K562 (cell line): ENCODE measurements around the gene COX6B1. TPM values are rescaled to one million over a fixed set of nuclear protein-coding genes. Genes with fewer than 3 reads are reported as not detected.

Experiments
- ATAC-seq: fragments of 200-7000 bp; cut with Tn5 transposase; 3 replicates; pipeline ENCODE4 v1.9.1; 2020; ENCODE audit warnings: moderate library complexity
- BruUV-seq: library from RNA; stranded (reverse); fragments of 400-500 nt; replicated peaks from 2 replicates; lab custom pipeline; 2021; lab: Mats Ljungman, UMichigan
- CTCF ChIA-PET: fragments of 300-600 bp; formaldehyde crosslinking; extraction: SDS; loops from one replicate; lab custom pipeline; 2021; ENCODE audit warnings: low intra/inter-chr PET ratio; lab: Yijun Ruan, JAX
- POLR2A ChIA-PET: fragments of 300-600, 350-650 bp; sonication (Branson Sonifier 250); formaldehyde crosslinking; extraction: SDS; loops from one replicate; lab custom pipeline; 2021; ENCODE audit warnings: antibody characterized with exemption, inconsistent platforms; lab: Yijun Ruan, JAX
- DNase-seq, 4 experiments: peaks; one replicate each; pipeline versions ENCODE4 v3.0.0 to v3.0.0-alpha.2; 2011 to 2018; ENCODE audit warnings: low spot score in 3 of 4, mixed read lengths in 3 of 4; ENCODE audit errors: extremely low read depth in 1 of 4
- FAIRE-seq: peaks from 2 replicates; lab custom pipeline; 2011; peaks lifted over from hg19 to GRCh38; lab: Jason Lieb, UNC
- H2AFZ ChIP-seq: 2 replicates; pipeline ENCODE4 v1.6.0; 2011; ENCODE audit warnings: low read depth, low read length, control low read depth, inconsistent platforms
- H3K27ac ChIP-seq: fragments of 200-600 bp; 3 replicates; pipeline ENCODE4 v1.8.0; 2011; ENCODE audit warnings: low read depth, mild to moderate bottlenecking, control low read depth, inconsistent platforms, low read length, moderate library complexity, mixed read lengths; ENCODE audit errors: extremely low read depth
- H3K27me3 ChIP-seq, 2 experiments: fragments of 300-600 bp in 1 of 2; 2 replicates in 1 of 2; 3 replicates in 1 of 2; pipeline versions ENCODE4 v1.6.0 to v1.8.0; 2011; ENCODE audit warnings: inconsistent platforms in 2 of 2, low read length in 2 of 2, mild to moderate bottlenecking in 1 of 2, mixed read lengths in 1 of 2, moderate library complexity in 1 of 2; ENCODE audit not compliant: control insufficient read depth in 2 of 2, insufficient read depth in 2 of 2
- H3K36me3 ChIP-seq: fragments of 300-600 bp; 3 replicates; pipeline ENCODE4 v1.8.0; 2011; ENCODE audit warnings: mild to moderate bottlenecking, low read length, inconsistent platforms; ENCODE audit not compliant: control insufficient read depth, insufficient read depth
- H3K4me1 ChIP-seq, 2 experiments: fragments of 200-600 bp in 1 of 2; replicated peaks in 1 of 2; 2 replicates in 1 of 2; 3 replicates in 1 of 2; pipeline versions ENCODE4 v1.5.1 to v1.8.0; 2011; ENCODE audit warnings: inconsistent platforms in 2 of 2, low read length in 2 of 2, mild to moderate bottlenecking in 1 of 2, mixed read lengths in 1 of 2, moderate library complexity in 1 of 2; ENCODE audit not compliant: control insufficient read depth in 2 of 2, insufficient read depth in 2 of 2
- H3K4me2 ChIP-seq: 2 replicates; pipeline ENCODE4 v1.6.1; 2011; ENCODE audit warnings: low read length, control low read depth, inconsistent platforms, mixed read lengths; ENCODE audit not compliant: insufficient read depth
- H3K4me3 ChIP-seq: fragments of 200-600 bp; sonication (generic), shearing (Covaris generic); 2 replicates; pipeline ENCODE4 v1.5.1; 2016; ENCODE audit warnings: control low read depth, inconsistent platforms
- H3K79me2 ChIP-seq: fragments of 200-600 bp; 3 replicates; pipeline ENCODE4 v1.8.0; 2011; ENCODE audit warnings: low read length, inconsistent platforms; ENCODE audit not compliant: control insufficient read depth, insufficient read depth
- H3K9ac ChIP-seq, 2 experiments: 2 replicates each; pipeline versions ENCODE4 v1.6.0 to v1.6.1; 2011; ENCODE audit warnings: low read depth in 2 of 2, low read length in 2 of 2, control low read depth in 1 of 2, inconsistent platforms in 1 of 2, mild to moderate bottlenecking in 1 of 2, mixed read lengths in 1 of 2; ENCODE audit not compliant: insufficient read depth in 1 of 2
- H3K9me1 ChIP-seq: one replicate; pipeline ENCODE4 v1.6.0; 2011; ENCODE audit warnings: inconsistent platforms, mild to moderate bottlenecking, low read length, moderate library complexity; ENCODE audit not compliant: control insufficient read depth, insufficient read depth
- H3K9me3 ChIP-seq: replicated peaks from 2 replicates; pipeline ENCODE4 v1.5.1; 2011; ENCODE audit warnings: low read depth, low read length, inconsistent platforms; ENCODE audit not compliant: control insufficient read depth, insufficient read depth
- H4K20me1 ChIP-seq: replicated peaks from 2 replicates; pipeline ENCODE4 v1.6.1; 2011; ENCODE audit warnings: low read length, inconsistent platforms, mixed read lengths; ENCODE audit not compliant: control insufficient read depth, insufficient read depth
- BRF1 ChIP-seq: IDR thresholded peaks from 3 replicates; pipeline ENCODE4 v1.6.1; 2011; ENCODE audit warnings: borderline replicate concordance, mild to moderate bottlenecking; ENCODE audit not compliant: insufficient read length; ENCODE audit errors: extremely low read depth
- CBX5 ChIP-seq: IDR thresholded peaks from 2 replicates; pipeline ENCODE4 v1.6.1; 2014; ENCODE audit warnings: low read depth, borderline replicate concordance
- E2F4 ChIP-seq: sonication (generic); formaldehyde crosslinking; IDR thresholded peaks from 2 replicates; pipeline ENCODE4 v1.8.0; 2022; ENCODE audit warnings: mild to moderate bottlenecking, low read depth, missing genetic modification reagents
- NR4A1 ChIP-seq, 2 experiments: fragments of 250-450 bp in 1 of 2; fragments of 450-650 bp in 1 of 2; sonication (Bioruptor Pico) in 1 of 2; IDR thresholded peaks; 2 replicates each; pipeline versions ENCODE4 v1.4.0 to v1.6.1; 2016 to 2020; ENCODE audit warnings: mild to moderate bottlenecking in 2 of 2, missing compliant biosample characterization in 1 of 2, missing genetic modification characterization in 1 of 2, moderate library complexity in 1 of 2
- SMARCC2 ChIP-seq: fragments of 450-650 bp; IDR thresholded peaks from 2 replicates; pipeline ENCODE4 v1.6.1; 2017; ENCODE audit warnings: antibody characterized with exemption, moderate library complexity, mild to moderate bottlenecking, low read depth
- SRSF3 ChIP-seq: fragments of 200-400 bp; formaldehyde crosslinking; IDR thresholded peaks from 2 replicates; pipeline ENCODE4 v1.6.1; 2016; ENCODE audit warnings: mild to moderate bottlenecking, low read length, moderate library complexity; ENCODE audit not compliant: insufficient read depth
- ZNF609 ChIP-seq: sonication (generic); formaldehyde crosslinking; IDR thresholded peaks from 2 replicates; pipeline ENCODE4 v1.8.1; 2023; ENCODE audit warnings: missing genetic modification reagents, mild to moderate bottlenecking, borderline replicate concordance
- WGBS: fragments of 100-300 bp; shearing (Covaris generic); methylation state at CpG from one replicate; pipeline ENCODE4 v1.1.6; 2016; ENCODE audit warnings: low coverage, mixed read lengths; ENCODE audit not compliant: insufficient coverage; ENCODE audit errors: missing lambda C conversion rate; 5-methylcytosine and 5-hydroxymethylcytosine counted together
- in situ Hi-C: fragments of 300-500 bp; cut with MboI; formaldehyde crosslinking; loops from 4 replicates; pipeline ENCODE4 v1.15.0; 2018; ENCODE audit warnings: inconsistent platforms, mixed read lengths
- intact Hi-C: fragments of 100-400 bp; cut with micrococcal nuclease; formaldehyde crosslinking; loops from 2 replicates; pipeline ENCODE4 v1.14.2; 2022
- polyA plus RNA-seq, 8 experiments: library from polyadenylated mRNA; depleted of rRNA in 4 of 8; stranded (reverse) in 5 of 8; unstranded in 3 of 8; fragments of >200 nt; fragmentation: Nextera tagmentation in 2 of 8; fragmentation: Illumina TruSeq in 1 of 8; extraction: Ambion mirVana in 2 of 8; extraction: Trizol in 1 of 8; gene quantifications; 2 replicates each; pipeline versions ENCODE4 v1.2.1 to v1.2.3, GENCODE V29; 2011 to 2014; ENCODE audit warnings: inconsistent platforms in 1 of 8, missing spikeins in 1 of 8
- total RNA-seq, 7 experiments: library from RNA; depleted of rRNA in 6 of 7; stranded (reverse); fragments of >200 nt in 6 of 7; fragmentation: Illumina TruSeq in 2 of 7; extraction: Trizol in 2 of 7; gene quantifications; 2 replicates each; pipeline versions ENCODE4 v1.2.1 to v1.2.3, GENCODE V29; 2011 to 2021; ENCODE audit warnings: low replicate concordance in 1 of 7
- TF ChIP-seq, protein P1 (sequence below): fragments of 250-450 bp; sonication (Bioruptor Pico); IDR thresholded peaks from 2 replicates; pipeline ENCODE4 v1.5.0; 2020; ENCODE audit warnings: mild to moderate bottlenecking, borderline replicate concordance
- TF ChIP-seq, protein P2 (sequence below): fragments of 250-450 bp; sonication (Bioruptor Pico); IDR thresholded peaks from 2 replicates; pipeline ENCODE4 v1.5.0; 2021

Gene COX6B1
- total and polyA plus RNA-seq, 9 of the 15 experiments (the other 6 are each of a cell fraction or from before 2014, with no cell fraction given): 777 to 2,393 (median 1,219) TPM

DNA sequence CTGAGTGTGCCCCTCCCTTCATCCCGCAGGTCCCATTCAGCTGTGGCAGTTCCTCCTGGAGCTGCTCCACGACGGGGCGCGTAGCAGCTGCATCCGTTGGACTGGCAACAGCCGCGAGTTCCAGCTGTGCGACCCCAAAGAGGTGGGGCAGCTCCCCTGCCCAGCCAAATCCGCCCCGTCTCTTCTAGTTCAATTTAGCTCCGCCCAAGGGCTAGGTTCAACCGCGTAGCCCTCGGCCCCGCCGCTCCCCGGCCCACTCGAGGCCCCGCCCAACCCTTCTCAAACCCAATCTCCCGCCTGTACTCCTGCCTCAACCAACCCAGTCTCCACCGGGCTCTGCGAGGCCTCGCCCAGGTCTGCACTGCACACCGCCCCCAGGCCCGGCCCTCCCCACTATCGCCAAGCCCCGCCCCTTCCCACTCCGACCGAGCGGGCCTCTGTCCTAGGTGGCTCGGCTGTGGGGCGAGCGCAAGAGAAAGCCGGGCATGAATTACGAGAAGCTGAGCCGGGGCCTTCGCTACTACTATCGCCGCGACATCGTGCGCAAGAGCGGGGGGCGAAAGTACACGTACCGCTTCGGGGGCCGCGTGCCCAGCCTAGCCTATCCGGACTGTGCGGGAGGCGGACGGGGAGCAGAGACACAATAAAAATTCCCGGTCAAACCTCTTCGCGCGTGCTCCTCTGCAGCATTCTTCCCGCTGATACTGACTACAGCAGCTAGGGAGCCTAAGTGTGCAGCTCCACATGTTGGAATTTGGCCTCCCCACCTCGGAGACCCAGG lies 3.7 kb upstream of the COX6B1 start:
- H2AFZ ChIP-seq: peak overlapping the region; percentile 99
- H3K4me1 ChIP-seq: peaks cover 31 to 53% of the 10 kb centered on the region in 2 experiments
- H3K79me2 ChIP-seq: peaks cover 13% of the 10 kb centered on the region
- no peaks in the 10 kb centered on the region for H3K9me1 ChIP-seq
- peak overlapping the region; percentile 89 for H3K27ac ChIP-seq
- peak overlapping the region; percentile 85 for H3K4me2 ChIP-seq
- peak overlapping the region; percentile 44 for H3K4me3 ChIP-seq
- in situ Hi-C loops: no loop called here
- intact Hi-C loops: loop anchor here (5.0 to 10.0 kb wide), 2 partner anchors 87 to 100 kb away; partner anchors contain the start of genes IGFLR1, LIN37, PSENEN and U2AF1L4
- WGBS: 1% methylated on average over 49 of the region's 60 CpGs
- peaks cover 3% of the 10 kb centered on the region; the same call in 1 of the 3 replicates for H3K36me3 ChIP-seq
- POLR2A ChIA-PET: interaction anchor here (0.6 to 3.6 kb wide), 6 partner anchors 11 to 366 kb away, joined by 3 to 14 read pairs (median 4); no protein-coding TSS in a partner anchor
- peak; percentile 88 for ATAC-seq
- H3K9me3 ChIP-seq: no peaks in the 10 kb centered on the region
- BruUV-seq: no TSS peak
- H3K27me3 ChIP-seq: no peaks in the 10 kb centered on the region
- peak; percentile 91 to 98 (median 94) for DNase-seq
- peak; percentile 84 for FAIRE-seq
- 0 out of 2 replicates have a peak, but pooled peaks cover 4% of the 10 kb centered on the region for H4K20me1 ChIP-seq
- H3K9ac ChIP-seq: peak overlapping the region; percentile 80 to 89
- CTCF ChIA-PET: no interaction called here
- no peak for TF ChIP-seq NR4A1 (CRISPR knock-in tag; IDR thresholded peaks at IDR 0.05)
- no peak for TF ChIP-seq NR4A1 (tag; IDR thresholded peaks at IDR 0.05)
- TF ChIP-seq SMARCC2: no peak
- no peak for TF ChIP-seq BRF1
- TF ChIP-seq ZNF609: 0 out of 2 replicates have a peak, but pooled peaks have one; percentile 9
- TF ChIP-seq CBX5: no peak
- TF ChIP-seq, protein P1, sequence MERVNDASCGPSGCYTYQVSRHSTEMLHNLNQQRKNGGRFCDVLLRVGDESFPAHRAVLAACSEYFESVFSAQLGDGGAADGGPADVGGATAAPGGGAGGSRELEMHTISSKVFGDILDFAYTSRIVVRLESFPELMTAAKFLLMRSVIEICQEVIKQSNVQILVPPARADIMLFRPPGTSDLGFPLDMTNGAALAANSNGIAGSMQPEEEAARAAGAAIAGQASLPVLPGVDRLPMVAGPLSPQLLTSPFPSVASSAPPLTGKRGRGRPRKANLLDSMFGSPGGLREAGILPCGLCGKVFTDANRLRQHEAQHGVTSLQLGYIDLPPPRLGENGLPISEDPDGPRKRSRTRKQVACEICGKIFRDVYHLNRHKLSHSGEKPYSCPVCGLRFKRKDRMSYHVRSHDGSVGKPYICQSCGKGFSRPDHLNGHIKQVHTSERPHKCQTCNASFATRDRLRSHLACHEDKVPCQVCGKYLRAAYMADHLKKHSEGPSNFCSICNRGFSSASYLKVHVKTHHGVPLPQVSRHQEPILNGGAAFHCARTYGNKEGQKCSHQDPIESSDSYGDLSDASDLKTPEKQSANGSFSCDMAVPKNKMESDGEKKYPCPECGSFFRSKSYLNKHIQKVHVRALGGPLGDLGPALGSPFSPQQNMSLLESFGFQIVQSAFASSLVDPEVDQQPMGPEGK (CRISPR knock-in tag): no peak
- TF ChIP-seq E2F4 (CRISPR knock-in tag): no peak
- TF ChIP-seq, protein P2, sequence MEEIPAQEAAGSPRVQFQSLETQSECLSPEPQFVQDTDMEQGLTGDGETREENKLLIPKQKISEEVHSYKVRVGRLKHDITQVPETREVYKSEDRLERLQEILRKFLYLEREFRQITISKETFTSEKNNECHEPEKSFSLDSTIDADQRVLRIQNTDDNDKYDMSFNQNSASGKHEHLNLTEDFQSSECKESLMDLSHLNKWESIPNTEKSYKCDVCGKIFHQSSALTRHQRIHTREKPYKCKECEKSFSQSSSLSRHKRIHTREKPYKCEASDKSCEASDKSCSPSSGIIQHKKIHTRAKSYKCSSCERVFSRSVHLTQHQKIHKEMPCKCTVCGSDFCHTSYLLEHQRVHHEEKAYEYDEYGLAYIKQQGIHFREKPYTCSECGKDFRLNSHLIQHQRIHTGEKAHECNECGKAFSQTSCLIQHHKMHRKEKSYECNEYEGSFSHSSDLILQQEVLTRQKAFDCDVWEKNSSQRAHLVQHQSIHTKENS: no peak
- no peak for TF ChIP-seq SRSF3
